Measurements from ENCODE around the gene MYO18B. TPM values are rescaled to one million over a fixed set of nuclear protein-coding genes. Genes with fewer than 3 reads are reported as not detected.

The MYO18B gene
- total RNA-seq, 1 donor from 2014 or later, result 12.0 TPM

DNA sequence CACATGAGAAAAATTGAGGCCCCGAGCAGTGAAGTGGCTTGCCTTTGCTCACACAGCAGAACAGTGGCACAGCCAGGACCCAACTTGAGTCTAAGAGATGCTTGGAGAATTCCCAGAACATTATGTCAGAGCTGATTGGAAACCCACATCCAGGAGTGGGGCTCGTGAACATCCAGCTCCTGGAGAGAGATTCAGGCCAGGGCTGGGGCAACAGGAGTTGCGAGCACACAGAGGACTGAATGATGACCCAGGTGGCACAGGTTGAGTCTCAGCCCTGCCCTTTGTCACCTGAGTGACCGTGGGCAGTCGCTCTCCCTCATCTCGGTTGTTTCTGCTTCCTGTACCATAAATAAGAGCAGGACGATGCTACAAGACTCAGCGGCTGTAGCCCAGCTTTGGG is 102.6 kb downstream of the MYO18B start:
- Histone ChIP-seq H3K9me3 (no peaks in the 10 kb centered on the region), H3K4me1 (no peaks in the 10 kb centered on the region), H3K27me3 (no peaks in the 10 kb centered on the region), H3K4me3 (no peak overlapping the region), H3K27ac (no peak overlapping the region), H3K36me3 (peaks cover 3 to 58% of the 10 kb centered on the region in 2 donors)
- intact Hi-C loops (cut with DNase I), result no loop called here
- no peak for DNase-seq (ENCODE audit: low spot score in 2 of 2)
- TF ChIP-seq, protein P1, sequence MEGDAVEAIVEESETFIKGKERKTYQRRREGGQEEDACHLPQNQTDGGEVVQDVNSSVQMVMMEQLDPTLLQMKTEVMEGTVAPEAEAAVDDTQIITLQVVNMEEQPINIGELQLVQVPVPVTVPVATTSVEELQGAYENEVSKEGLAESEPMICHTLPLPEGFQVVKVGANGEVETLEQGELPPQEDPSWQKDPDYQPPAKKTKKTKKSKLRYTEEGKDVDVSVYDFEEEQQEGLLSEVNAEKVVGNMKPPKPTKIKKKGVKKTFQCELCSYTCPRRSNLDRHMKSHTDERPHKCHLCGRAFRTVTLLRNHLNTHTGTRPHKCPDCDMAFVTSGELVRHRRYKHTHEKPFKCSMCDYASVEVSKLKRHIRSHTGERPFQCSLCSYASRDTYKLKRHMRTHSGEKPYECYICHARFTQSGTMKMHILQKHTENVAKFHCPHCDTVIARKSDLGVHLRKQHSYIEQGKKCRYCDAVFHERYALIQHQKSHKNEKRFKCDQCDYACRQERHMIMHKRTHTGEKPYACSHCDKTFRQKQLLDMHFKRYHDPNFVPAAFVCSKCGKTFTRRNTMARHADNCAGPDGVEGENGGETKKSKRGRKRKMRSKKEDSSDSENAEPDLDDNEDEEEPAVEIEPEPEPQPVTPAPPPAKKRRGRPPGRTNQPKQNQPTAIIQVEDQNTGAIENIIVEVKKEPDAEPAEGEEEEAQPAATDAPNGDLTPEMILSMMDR (IDR thresholded peaks at IDR 0.05), result no peak

DNA sequence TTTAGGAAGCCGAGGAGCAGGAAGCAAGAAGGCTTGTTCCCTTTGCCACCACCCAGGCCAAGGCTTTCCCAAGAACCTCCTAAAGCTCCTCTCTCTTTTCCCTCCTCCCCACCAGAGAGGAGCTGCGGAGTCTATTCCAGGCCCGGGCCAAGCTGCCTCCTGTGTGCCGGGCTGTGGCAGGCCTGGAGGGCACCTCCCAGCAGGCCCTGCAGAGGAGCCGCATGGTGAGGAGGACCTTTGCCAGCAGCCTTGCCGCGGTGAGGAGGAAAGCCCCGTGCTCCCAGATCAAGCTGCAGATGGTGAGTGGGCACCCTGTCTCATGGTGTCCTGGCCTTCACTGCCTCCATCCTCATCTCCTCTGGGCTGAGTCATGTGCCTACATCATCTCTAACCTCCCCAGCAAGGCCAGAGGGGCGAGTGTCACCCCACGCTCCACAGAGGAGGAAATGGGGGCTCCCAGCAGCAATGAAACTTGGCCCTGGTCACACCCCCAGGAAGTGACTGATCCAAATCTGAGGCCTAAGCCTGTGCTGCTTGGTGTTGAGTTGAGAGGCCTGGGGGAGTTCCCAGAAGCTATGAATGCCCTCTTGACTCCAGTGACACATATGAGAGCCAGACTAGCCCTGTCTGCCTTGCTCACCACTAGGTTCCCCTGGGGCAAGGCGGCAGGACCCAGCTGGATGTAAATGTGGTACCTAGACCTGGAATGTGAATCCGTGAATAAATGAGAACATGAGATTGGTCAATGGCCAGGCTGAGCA is 104.2 kb downstream of the MYO18B start:
- Histone ChIP-seq H3K4me1 (no peaks in the 10 kb centered on the region), H3K27ac (no peak overlapping the region), H3K9me3 (no peaks in the 10 kb centered on the region), H3K27me3 (no peaks in the 10 kb centered on the region), H3K36me3 (peaks cover 3 to 59% of the 10 kb centered on the region in 2 donors), H3K4me3 (no peak overlapping the region)
- intact Hi-C loops (cut with DNase I), result no loop called here
- TF ChIP-seq, protein P1 (IDR thresholded peaks at IDR 0.05), result no peak
- DNase-seq (ENCODE audit: low spot score in 2 of 2), result no peak

- DNase-seq (ENCODE audit: low spot score in 2 of 2), result no peak
Measured at GRCh38 chr22:25847451-25847850, 105.5 kb downstream of the MYO18B start.

DNA sequence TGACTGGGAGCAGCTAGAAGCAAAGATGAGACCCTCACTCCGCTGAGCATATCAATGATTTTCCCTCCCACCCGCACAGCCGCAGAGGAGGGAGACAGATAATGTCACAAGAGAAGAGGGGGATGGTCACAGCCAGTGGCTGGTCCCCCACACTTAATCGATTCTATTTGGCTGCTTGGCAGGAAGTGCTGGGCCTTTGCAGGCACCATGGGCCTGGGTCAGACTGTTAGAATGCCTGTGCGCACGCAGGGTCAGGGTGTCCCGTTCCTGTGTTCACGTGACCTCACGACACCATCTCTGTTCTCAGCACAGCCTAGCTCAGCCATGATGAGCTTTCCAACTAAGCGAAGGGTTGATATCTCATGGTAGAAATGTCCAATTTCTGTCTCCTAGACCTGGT is 107.0 kb downstream of the MYO18B start:
- Histone ChIP-seq H3K9me3 (no peaks in the 10 kb centered on the region), H3K4me3 (no peak overlapping the region), H3K4me1 (no peaks in the 10 kb centered on the region), H3K27me3 (no peaks in the 10 kb centered on the region), H3K27ac (no peak overlapping the region), H3K36me3 (peaks cover 0 to 70% of the 10 kb centered on the region in 2 donors)
- DNase-seq (ENCODE audit: low spot score in 2 of 2), result no peak
- intact Hi-C loops (cut with DNase I), result no loop called here
- TF ChIP-seq, protein P1 (IDR thresholded peaks at IDR 0.05), result no peak

More at GRCh38 chr22:25847451-25847850, 105.5 kb downstream of the MYO18B start:
- H3K4me1 ChIP-seq, result no peaks in the 10 kb centered on the region
- H3K9me3 ChIP-seq, result no peaks in the 10 kb centered on the region
- H3K27ac ChIP-seq, result no peak overlapping the region
- TF ChIP-seq, protein P1 (IDR thresholded peaks at IDR 0.05), result no peak
- no peak overlapping the region for H3K4me3 ChIP-seq
- intact Hi-C loops (cut with DNase I), result no loop called here
- no peaks in the 10 kb centered on the region for H3K27me3 ChIP-seq
- peaks cover 3 to 68% of the 10 kb centered on the region in 2 donors for H3K36me3 ChIP-seq

DNA sequence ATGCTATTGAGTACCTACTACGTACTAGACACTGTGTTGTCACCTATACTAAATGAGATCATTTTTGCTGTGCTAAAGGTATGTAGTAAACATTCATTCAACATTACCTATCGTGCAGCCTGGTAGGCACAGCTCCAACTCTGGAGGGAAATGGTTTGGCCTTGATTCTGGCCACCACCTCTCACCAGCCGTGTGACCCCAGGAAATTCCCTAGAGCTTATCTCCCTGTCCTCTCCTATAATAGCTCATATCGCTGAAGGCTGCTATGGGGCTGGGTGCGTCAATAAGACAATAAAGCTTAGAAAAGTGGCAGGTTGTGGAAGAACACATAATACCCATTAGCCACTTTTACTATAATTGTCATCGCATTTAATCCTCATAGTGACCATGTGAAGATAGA is 107.5 kb downstream of the MYO18B start:
- no peaks in the 10 kb centered on the region for H3K27me3 ChIP-seq
- no peak overlapping the region for H3K4me3 ChIP-seq
- DNase-seq (ENCODE audit: low spot score in 2 of 2), result no peak
- H3K36me3 ChIP-seq, result peaks cover 0 to 66% of the 10 kb centered on the region in 2 donors
- TF ChIP-seq, protein P1 (IDR thresholded peaks at IDR 0.05), result no peak
- no peaks in the 10 kb centered on the region for H3K9me3 ChIP-seq
- intact Hi-C loops (cut with DNase I), result no loop called here
- no peak overlapping the region for H3K27ac ChIP-seq
- no peaks in the 10 kb centered on the region for H3K4me1 ChIP-seq

All from ascending aorta (tissue), 2 donors.